Measurements from ENCODE around the gene ANKLE2.

GRCh38 chr12:132779781-132780353 is 18.2 kb upstream of the ANKLE2 start:
- no peak for TF ChIP-seq SUZ12 (IDR thresholded peaks at IDR 0.05)
- no peak for TF ChIP-seq SP1 (IDR thresholded peaks at IDR 0.05)
- TF ChIP-seq TARDBP (IDR thresholded peaks at IDR 0.05), result no peak
- TF ChIP-seq BHLHE40 (IDR thresholded peaks at IDR 0.05; ENCODE audit: borderline replicate concordance), result no peak
- TF ChIP-seq FOXM1 (IDR thresholded peaks at IDR 0.05; ENCODE audit: borderline replicate concordance), result no peak
- no peak for TF ChIP-seq ZNF384 (IDR thresholded peaks at IDR 0.05)
